ENCODE data around the gene CCDC7.
"Not testable (repeated sequence)": the region's sequence is repeated elsewhere in the genome, so short reads cannot be mapped to it uniquely, and the experiment has no call there.

Gene CCDC7

GRCh38 chr10:32865170-32865569 lies 419.2 kb downstream of the CCDC7 start:
- DNase-seq (ENCODE audit: low read depth in 2 of 3, low spot score in 2 of 3), result no peak

GRCh38 chr10:32877915-32878314 lies 432.0 kb downstream of the CCDC7 start:
- no peak for DNase-seq (ENCODE audit: low read depth in 2 of 3, low spot score in 2 of 3)

- DNase-seq (ENCODE audit: low read depth in 2 of 3, low spot score in 2 of 3), result no peak
Observed at GRCh38 chr10:32878646-32879045, 432.7 kb downstream of the CCDC7 start.

- no peak for DNase-seq (ENCODE audit: low read depth in 2 of 3, low spot score in 2 of 3)
Observed at GRCh38 chr10:32882076-32882475, 436.1 kb downstream of the CCDC7 start.

- no peak for DNase-seq (ENCODE audit: low read depth in 2 of 3, low spot score in 2 of 3)
Observed at GRCh38 chr10:32887481-32887880, 441.5 kb downstream of the CCDC7 start.

GRCh38 chr10:32888161-32888927 lies 442.4 kb downstream of the CCDC7 start:
- DNase-seq (ENCODE audit: low read depth in 2 of 3, low spot score in 2 of 3), result no peak

- DNase-seq (ENCODE audit: low read depth in 2 of 3, low spot score in 2 of 3), result no peak
Observed at GRCh38 chr10:32889631-32890212, 443.8 kb downstream of the CCDC7 start.

- DNase-seq (ENCODE audit: low read depth in 2 of 3, low spot score in 2 of 3), result no peak
Observed at GRCh38 chr10:32890444-32890843, 444.5 kb downstream of the CCDC7 start.

GRCh38 chr10:32891261-32891660 lies 445.3 kb downstream of the CCDC7 start:
- DNase-seq (ENCODE audit: low read depth in 2 of 3, low spot score in 2 of 3), result no peak

GRCh38 chr10:32893434-32893833 lies 447.5 kb downstream of the CCDC7 start:
- DNase-seq (ENCODE audit: low read depth in 2 of 3, low spot score in 2 of 3), result no peak

- no peak for DNase-seq (ENCODE audit: low read depth in 2 of 3, low spot score in 2 of 3)
Observed at GRCh38 chr10:32893916-32894664, 448.1 kb downstream of the CCDC7 start.

GRCh38 chr10:32895200-32895968 lies 449.4 kb downstream of the CCDC7 start:
- not testable (repeated sequence) for DNase-seq (ENCODE audit: low read depth in 2 of 3, low spot score in 2 of 3)

- DNase-seq (ENCODE audit: low read depth in 2 of 3, low spot score in 2 of 3), result no peak
Observed at GRCh38 chr10:32901815-32902214, 455.9 kb downstream of the CCDC7 start.

GRCh38 chr10:32905466-32905865 lies 459.5 kb downstream of the CCDC7 start:
- DNase-seq (ENCODE audit: low read depth in 2 of 3, low spot score in 2 of 3), result no peak

- no peak for DNase-seq (ENCODE audit: low read depth in 2 of 3, low spot score in 2 of 3)
Observed at GRCh38 chr10:32906595-32906994, 460.7 kb downstream of the CCDC7 start.

- no peak for DNase-seq (ENCODE audit: low read depth in 2 of 3, low spot score in 2 of 3)
Observed at GRCh38 chr10:32909456-32909855, 463.5 kb downstream of the CCDC7 start.

GRCh38 chr10:32909970-32910369 lies 464.0 kb downstream of the CCDC7 start:
- DNase-seq (ENCODE audit: low read depth in 2 of 3, low spot score in 2 of 3), result not testable (repeated sequence)

- no peak for DNase-seq (ENCODE audit: low read depth in 2 of 3, low spot score in 2 of 3)
Observed at GRCh38 chr10:32911285-32912016, 465.5 kb downstream of the CCDC7 start.

- not testable (repeated sequence) for DNase-seq (ENCODE audit: low read depth in 2 of 3, low spot score in 2 of 3)
Observed at GRCh38 chr10:32917817-32918216, 471.9 kb downstream of the CCDC7 start.

GRCh38 chr10:32922170-32922569 lies 476.2 kb downstream of the CCDC7 start:
- DNase-seq (ENCODE audit: low read depth in 2 of 3, low spot score in 2 of 3), result no peak

- no peak for DNase-seq (ENCODE audit: low read depth in 2 of 3, low spot score in 2 of 3)
Observed at GRCh38 chr10:32923134-32923533, 477.2 kb downstream of the CCDC7 start.
